AG10803 (cell line): Measurements from ENCODE around the gene ZFHX3.

Experiments
- DNase-seq: peaks from one replicate; pipeline ENCODE4 v3.0.0; 2010; ENCODE audit warnings: low read depth
- H3K4me3 ChIP-seq: 2 replicates; pipeline ENCODE4 v1.5.1; 2011; ENCODE audit warnings: mild to moderate bottlenecking, low read length, control low read depth
- TF ChIP-seq, protein P1 (sequence below): conservative IDR thresholded peaks from 2 replicates; pipeline ENCODE4 v1.5.1; 2011; ENCODE audit warnings: mild to moderate bottlenecking, low read length, control low read depth, inconsistent platforms

ZFHX3 gene

DNA sequence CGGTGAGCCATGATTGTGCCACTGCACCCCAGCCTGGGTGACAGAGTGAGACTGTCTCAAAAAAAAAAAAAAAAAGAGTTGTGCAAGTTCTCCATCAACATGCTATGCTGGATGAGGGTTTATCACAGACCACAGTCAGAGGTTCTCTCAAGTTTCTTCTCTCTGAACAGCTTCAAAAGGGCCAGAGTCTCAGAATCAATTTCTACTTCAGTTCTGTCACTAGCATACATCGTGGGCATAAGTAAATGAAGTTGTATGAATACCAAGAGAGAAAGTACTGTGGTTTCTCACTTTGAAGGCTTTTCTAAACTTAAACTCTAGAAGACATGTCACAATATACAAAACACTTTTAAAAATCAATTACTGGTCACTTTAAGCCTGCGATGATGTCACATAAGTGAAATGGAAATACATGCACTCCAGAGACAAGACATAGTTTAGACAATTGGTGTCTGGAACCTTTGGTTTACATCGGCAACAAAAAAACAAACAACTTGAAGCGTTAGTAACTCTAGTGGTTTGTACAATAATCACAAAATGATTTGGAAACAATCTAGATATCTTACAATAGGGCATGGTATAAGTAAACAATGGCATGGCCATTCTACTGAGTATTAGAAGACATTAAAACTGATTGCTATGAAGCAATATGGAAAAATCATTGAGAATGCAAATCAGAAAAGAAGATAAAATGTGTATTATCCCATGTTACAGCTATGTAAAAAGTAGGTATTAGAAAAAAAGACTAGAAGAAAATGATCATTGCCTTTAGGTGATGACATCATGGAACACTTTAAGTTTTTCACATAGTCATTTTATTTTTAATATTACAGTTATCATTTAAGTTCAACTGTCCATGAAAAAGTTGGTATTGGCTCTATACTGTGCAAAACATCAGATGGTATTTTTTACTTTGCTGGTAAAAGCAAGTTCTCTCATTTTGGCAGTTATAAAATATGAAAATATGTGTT is 232.3 kb downstream of the ZFHX3 start:
- no peak overlapping the region for H3K4me3 ChIP-seq
- TF ChIP-seq, protein P1, sequence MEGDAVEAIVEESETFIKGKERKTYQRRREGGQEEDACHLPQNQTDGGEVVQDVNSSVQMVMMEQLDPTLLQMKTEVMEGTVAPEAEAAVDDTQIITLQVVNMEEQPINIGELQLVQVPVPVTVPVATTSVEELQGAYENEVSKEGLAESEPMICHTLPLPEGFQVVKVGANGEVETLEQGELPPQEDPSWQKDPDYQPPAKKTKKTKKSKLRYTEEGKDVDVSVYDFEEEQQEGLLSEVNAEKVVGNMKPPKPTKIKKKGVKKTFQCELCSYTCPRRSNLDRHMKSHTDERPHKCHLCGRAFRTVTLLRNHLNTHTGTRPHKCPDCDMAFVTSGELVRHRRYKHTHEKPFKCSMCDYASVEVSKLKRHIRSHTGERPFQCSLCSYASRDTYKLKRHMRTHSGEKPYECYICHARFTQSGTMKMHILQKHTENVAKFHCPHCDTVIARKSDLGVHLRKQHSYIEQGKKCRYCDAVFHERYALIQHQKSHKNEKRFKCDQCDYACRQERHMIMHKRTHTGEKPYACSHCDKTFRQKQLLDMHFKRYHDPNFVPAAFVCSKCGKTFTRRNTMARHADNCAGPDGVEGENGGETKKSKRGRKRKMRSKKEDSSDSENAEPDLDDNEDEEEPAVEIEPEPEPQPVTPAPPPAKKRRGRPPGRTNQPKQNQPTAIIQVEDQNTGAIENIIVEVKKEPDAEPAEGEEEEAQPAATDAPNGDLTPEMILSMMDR, result no peak
- no peak for DNase-seq

DNA sequence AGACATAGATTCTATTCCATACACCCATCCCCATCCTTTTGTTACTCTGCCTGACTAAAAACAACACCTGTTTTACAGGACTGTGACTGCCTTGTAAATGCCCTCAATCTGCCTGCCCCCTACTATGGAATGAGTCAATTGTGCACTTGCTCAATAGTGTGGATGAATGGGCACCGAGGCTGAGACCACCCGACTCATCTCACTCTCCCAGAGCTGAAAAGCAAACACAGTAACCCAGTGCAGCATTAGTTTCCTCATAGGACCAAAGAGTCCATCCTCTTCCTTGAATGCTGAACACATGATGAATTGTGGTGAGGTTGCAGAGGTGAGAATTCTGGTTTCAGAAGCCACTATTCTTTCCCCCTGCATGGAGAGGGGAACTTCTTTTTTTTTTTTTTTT is 233.7 kb downstream of the ZFHX3 start:
- TF ChIP-seq, protein P1, result no peak
- no peak overlapping the region for H3K4me3 ChIP-seq
- DNase-seq, result no peak

DNA sequence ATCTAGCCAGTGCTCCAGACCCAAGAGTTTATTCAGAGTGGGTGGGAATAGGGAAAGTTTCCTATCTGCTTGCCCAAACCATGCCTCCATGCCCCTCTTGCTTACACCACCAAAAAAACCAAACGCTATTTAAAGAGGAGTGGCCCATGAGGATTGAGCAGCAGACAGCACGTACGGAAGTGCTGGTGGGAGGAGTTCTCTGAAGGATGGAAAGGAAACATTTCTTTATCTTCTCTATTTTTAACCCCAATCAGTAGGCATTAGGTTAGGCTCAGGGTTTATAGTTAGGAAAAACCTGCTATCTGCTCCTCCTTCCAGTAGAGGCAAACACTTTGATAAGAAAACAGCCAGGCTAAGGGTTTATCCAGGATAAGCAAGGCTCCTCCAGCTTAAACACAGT is 235.3 kb downstream of the ZFHX3 start:
- H3K4me3 ChIP-seq, result no peak overlapping the region
- DNase-seq, result no peak
- TF ChIP-seq, protein P1, result no peak

DNA sequence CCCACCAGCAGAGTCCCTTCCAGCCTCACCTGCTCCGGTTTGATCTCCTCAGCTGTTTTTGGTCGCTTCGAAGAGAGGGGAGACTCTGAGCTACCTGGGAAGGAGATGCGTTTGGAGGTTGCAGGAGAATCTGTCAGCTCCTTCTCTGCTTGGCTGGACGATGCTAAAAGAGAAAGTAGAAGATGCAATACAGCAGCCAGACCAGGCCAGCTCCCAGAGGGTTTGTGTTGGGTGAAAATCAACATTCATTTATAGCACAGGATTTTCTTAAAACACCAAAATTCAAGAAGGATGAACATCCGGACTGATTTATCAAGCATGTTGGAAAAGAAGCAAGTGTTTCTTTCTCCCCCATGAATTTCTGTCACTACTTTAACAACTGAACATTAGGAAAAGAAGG is 236.1 kb downstream of the ZFHX3 start:
- H3K4me3 ChIP-seq, result no peak overlapping the region
- no peak for DNase-seq
- TF ChIP-seq, protein P1, result no peak

DNA sequence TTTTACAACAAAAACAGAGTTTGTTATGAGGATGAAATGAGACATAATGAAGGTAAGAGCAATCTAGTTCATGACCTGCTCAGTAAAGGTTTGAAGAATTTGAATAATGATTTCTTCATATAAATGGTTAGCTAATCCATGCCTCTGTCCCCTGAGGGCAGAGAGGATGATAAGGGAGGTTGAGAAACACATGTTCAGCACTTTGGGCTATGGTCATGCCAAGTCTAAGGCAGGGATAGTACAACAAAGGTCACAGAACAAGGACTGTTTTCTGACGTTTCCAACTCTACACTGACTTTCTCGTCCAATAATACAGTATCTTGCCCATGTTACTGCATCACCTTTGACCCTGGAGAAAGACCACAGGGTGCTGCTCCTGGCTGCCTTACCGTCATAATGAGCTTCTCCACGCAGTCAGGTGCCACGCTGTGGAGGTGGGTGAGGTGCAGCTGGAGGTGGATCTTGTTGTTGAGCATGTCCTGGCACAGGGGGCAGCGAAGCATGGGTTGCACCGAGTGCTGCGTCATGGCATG is 236.7 kb downstream of the ZFHX3 start:
- DNase-seq, result no peak
- H3K4me3 ChIP-seq, result no peak overlapping the region

DNA sequence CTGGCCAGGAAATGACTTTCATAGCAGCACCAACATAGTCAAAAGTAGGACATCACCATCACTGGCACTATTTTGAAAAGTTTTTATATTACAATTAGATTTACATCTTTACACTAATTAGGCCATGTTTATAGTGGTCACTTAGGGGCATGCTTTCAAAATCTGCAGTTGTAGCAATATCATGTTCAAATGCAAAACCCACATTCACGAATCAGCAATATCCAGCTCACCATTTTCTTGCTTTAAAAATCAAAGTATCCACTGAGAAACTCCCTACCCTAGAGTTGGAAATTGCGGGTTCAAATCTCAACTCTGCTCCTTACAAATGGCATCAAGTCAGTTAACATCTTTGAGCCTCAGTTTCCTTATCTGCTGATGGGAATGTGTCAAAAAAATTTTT is 237.4 kb downstream of the ZFHX3 start:
- no peak overlapping the region for H3K4me3 ChIP-seq
- TF ChIP-seq, protein P1, result no peak

More for the DNA sequence above, 236.7 kb downstream of the ZFHX3 start:
- TF ChIP-seq, protein P1, result no peak

DNA sequence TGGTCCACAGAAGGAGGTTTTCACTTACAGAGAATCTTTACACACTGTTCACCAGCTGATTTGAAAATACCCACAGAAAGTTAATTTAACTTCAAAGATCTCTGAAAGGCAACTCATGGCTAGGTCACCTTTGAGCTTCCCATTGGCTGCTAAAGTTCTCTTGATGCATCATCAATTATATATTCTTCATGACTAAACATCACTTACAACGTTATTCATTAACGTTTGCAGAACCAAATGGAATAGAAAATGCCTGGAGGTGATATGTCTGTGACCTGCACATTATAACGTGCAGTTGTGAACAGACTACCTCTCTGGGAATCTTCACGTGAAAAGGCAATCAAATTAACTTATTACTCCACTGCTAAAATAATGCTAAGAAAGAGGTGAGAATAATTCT is 238.5 kb downstream of the ZFHX3 start:
- TF ChIP-seq, protein P1, result no peak
- DNase-seq, result no peak
- no peak overlapping the region for H3K4me3 ChIP-seq

More for the DNA sequence above, 237.4 kb downstream of the ZFHX3 start:
- no peak for DNase-seq
